Stomach (tissue), 4 donors: ENCODE data around the gene TEX48.

ENCODE experiments used
- POLR2A ChIP-seq, 4 donors: fragments of 450-650 bp; IDR thresholded peaks; one replicate each; pipeline ENCODE4 v1.6.1; 2016; ENCODE audit warnings: antibody characterized with exemption in 4 of 4, control low read depth in 2 of 4, mild to moderate bottlenecking in 1 of 4, moderate library complexity in 1 of 4
- TF ChIP-seq, protein P1 (sequence below), 7 experiments: fragments of 450-650 bp in 4 of 7; fragments of 200-600 bp in 3 of 7; sonication (generic) in 3 of 7; IDR thresholded peaks; one replicate each; pipeline ENCODE4 v1.5.1; 2016 to 2019; ENCODE audit warnings: antibody characterized with exemption in 7 of 7, control low read depth in 2 of 7, mild to moderate bottlenecking in 1 of 7

DNA sequence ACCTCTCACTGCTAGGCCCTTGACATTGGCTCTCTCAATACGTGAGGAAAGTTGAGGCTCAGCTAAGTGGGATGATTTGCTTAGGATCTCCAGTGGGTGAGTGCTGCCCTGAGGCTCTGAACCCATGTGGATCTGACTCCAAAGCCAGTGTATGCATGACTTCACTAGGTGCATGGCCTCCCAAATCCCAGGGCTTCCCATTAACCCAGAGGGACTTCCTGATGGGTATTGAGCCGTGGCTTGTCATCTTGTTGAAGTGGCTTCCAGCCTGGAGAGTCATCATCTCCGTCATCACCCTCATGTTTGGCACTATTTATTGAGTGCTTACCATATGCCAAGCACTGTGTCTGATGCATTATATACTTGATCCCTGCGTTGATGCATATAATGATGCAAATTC is 37.3 kb upstream of the TEX48 start:
- TF ChIP-seq, protein P1, sequence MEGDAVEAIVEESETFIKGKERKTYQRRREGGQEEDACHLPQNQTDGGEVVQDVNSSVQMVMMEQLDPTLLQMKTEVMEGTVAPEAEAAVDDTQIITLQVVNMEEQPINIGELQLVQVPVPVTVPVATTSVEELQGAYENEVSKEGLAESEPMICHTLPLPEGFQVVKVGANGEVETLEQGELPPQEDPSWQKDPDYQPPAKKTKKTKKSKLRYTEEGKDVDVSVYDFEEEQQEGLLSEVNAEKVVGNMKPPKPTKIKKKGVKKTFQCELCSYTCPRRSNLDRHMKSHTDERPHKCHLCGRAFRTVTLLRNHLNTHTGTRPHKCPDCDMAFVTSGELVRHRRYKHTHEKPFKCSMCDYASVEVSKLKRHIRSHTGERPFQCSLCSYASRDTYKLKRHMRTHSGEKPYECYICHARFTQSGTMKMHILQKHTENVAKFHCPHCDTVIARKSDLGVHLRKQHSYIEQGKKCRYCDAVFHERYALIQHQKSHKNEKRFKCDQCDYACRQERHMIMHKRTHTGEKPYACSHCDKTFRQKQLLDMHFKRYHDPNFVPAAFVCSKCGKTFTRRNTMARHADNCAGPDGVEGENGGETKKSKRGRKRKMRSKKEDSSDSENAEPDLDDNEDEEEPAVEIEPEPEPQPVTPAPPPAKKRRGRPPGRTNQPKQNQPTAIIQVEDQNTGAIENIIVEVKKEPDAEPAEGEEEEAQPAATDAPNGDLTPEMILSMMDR (IDR thresholded peaks at IDR 0.05) = no peak
- TF ChIP-seq POLR2A (IDR thresholded peaks at IDR 0.05) = no peak
